ENCODE results near the gene SDHAF2. TPM values are rescaled to one million over a fixed set of nuclear protein-coding genes. Genes with fewer than 3 reads are reported as not detected.

SDHAF2 gene
- total RNA-seq, 1 experiment from 2014 or later: 52.1 TPM

DNA sequence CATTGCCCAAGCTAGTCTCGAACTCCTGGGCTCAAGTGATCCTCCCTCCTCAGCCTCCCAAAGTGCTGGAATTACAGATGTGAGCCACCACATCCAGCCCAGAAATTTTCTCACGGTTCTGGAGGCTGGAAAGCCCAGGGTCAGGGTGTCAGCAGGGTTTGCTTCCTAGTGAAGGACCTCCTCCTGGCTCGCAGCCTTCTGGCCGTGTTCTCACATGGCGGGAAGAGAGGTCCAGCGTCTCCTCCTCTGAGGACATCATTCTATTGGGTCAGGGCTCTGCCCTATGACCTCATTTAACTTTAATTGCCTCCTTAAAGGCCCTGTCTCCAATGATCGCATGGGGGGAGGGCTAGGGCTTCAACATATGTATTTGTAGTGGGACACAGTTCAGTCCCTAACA lies 38.1 kb downstream of the SDHAF2 start:
- intact Hi-C loops (cut with micrococcal nuclease; ENCODE audit: unreplicated experiment): no loop called here
- no peak overlapping the region for H3K4me3 Mint-ChIP-seq (ENCODE audit: unreplicated experiment)
- BruUV-seq (replicated peaks): no TSS peak
- H3K4me1 ChIP-seq: no peaks in the 10 kb centered on the region
- no peak overlapping the region for H3K27ac Mint-ChIP-seq (ENCODE audit: unreplicated experiment)
- no peak overlapping the region for H3K4me3 ChIP-seq (ENCODE audit: low read depth, low read length)
- H3K36me3 ChIP-seq (ENCODE audit: control insufficient read depth, insufficient read depth, low read length): no peaks in the 10 kb centered on the region; the same call in 1 of the 2 replicates
- TF ChIP-seq, protein P1, sequence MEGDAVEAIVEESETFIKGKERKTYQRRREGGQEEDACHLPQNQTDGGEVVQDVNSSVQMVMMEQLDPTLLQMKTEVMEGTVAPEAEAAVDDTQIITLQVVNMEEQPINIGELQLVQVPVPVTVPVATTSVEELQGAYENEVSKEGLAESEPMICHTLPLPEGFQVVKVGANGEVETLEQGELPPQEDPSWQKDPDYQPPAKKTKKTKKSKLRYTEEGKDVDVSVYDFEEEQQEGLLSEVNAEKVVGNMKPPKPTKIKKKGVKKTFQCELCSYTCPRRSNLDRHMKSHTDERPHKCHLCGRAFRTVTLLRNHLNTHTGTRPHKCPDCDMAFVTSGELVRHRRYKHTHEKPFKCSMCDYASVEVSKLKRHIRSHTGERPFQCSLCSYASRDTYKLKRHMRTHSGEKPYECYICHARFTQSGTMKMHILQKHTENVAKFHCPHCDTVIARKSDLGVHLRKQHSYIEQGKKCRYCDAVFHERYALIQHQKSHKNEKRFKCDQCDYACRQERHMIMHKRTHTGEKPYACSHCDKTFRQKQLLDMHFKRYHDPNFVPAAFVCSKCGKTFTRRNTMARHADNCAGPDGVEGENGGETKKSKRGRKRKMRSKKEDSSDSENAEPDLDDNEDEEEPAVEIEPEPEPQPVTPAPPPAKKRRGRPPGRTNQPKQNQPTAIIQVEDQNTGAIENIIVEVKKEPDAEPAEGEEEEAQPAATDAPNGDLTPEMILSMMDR (IDR thresholded peaks at IDR 0.05; ENCODE audit: insufficient read depth in 1 of 2, low read depth in 1 of 2, low read length in 1 of 2, severe bottlenecking in 1 of 2, unreplicated experiment in 1 of 2): no peak
- ChIA-PET CTCF (interaction anchor here (0.9 kb wide), 1 partner anchor 49 kb away, joined by 3 read pairs; no protein-coding TSS in a partner anchor), POLR2A (no interaction called here)
- H3K9me3 Mint-ChIP-seq (ENCODE audit: unreplicated experiment): no peaks in the 10 kb centered on the region
- DNase-seq: no peak
- H3K4me1 Mint-ChIP-seq (ENCODE audit: low read depth, unreplicated experiment): no peaks in the 10 kb centered on the region
- H3K27me3 ChIP-seq (replicated peaks; ENCODE audit: control insufficient read depth, insufficient read depth, low read length): no peaks in the 10 kb centered on the region
- H3K36me3 Mint-ChIP-seq (ENCODE audit: insufficient read depth, unreplicated experiment): peaks cover 18% of the 10 kb centered on the region
- H3K9me3 ChIP-seq: no peaks in the 10 kb centered on the region
- H3K27me3 Mint-ChIP-seq (ENCODE audit: insufficient read depth, unreplicated experiment): no peaks in the 10 kb centered on the region

DNA sequence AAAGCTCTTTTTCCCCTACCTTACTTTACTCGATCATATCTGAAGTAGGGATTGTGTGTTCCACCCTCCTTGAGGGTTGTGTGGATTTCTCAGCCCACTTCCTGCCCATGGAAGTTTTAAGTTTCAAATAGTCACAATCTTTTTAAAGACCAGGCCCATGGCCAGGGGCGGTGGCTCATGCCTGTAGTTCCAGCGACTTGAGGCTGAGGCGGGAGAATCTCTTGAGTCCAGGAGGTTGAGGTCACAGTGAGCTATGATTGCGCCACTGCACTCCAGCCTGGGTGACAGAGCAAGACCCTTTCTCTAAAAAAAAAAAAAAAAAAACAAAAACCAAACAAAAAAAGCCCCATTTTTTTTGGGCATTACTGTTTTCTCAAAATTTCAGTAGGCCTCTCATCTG lies 42.4 kb downstream of the SDHAF2 start:
- intact Hi-C loops (cut with micrococcal nuclease; ENCODE audit: unreplicated experiment): no loop called here
- ChIA-PET POLR2A (no interaction called here), CTCF (interaction anchor here (0.6 to 1.5 kb wide), 3 partner anchors 17 to 72 kb away, joined by 3 to 9 read pairs (median 8); no protein-coding TSS in a partner anchor)
- no peak overlapping the region for H3K27ac Mint-ChIP-seq (ENCODE audit: unreplicated experiment)
- Histone ChIP-seq H3K27me3 (replicated peaks; ENCODE audit: control insufficient read depth, insufficient read depth, low read length) (no peaks in the 10 kb centered on the region), H3K36me3 (ENCODE audit: control insufficient read depth, insufficient read depth, low read length) (no peaks in the 10 kb centered on the region; the same call in 1 of the 2 replicates), H3K9me3 (no peaks in the 10 kb centered on the region), H3K4me3 (ENCODE audit: low read depth, low read length) (no peak overlapping the region), H3K4me1 (peaks cover 4% of the 10 kb centered on the region)
- no peaks in the 10 kb centered on the region for H3K9me3 Mint-ChIP-seq (ENCODE audit: unreplicated experiment)
- H3K36me3 Mint-ChIP-seq (ENCODE audit: insufficient read depth, unreplicated experiment): peaks cover 8% of the 10 kb centered on the region
- DNase-seq: no peak
- BruUV-seq (replicated peaks): no TSS peak
- no peak overlapping the region for H3K4me3 Mint-ChIP-seq (ENCODE audit: unreplicated experiment)
- H3K4me1 Mint-ChIP-seq (ENCODE audit: low read depth, unreplicated experiment): no peaks in the 10 kb centered on the region
- H3K27me3 Mint-ChIP-seq (ENCODE audit: insufficient read depth, unreplicated experiment): no peaks in the 10 kb centered on the region
- TF ChIP-seq, protein P1 (IDR thresholded peaks at IDR 0.05; ENCODE audit: insufficient read depth in 1 of 2, low read depth in 1 of 2, low read length in 1 of 2, severe bottlenecking in 1 of 2, unreplicated experiment in 1 of 2): no peak

DNA sequence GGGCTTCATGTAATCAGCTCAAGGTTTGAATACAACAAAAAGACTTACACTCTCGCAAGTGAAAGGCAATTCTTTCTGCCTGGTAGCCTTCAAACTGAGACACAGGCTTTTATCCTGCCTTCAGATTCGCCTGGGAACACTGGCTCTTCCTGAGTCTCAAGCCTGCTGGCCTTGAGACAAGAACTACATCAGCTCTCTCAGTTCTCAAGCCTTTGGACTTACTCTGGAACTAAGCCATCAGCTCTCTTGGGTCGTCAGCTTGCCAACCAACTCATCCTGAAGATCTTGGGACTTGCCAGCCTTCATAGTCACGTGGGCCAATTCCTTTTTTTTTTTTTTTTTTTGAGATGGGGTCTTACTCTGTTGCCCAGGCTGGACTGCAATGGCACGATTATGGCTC lies 42.9 kb downstream of the SDHAF2 start:
- H3K27me3 Mint-ChIP-seq (ENCODE audit: insufficient read depth, unreplicated experiment): no peaks in the 10 kb centered on the region
- DNase-seq: no peak
- Histone ChIP-seq H3K36me3 (ENCODE audit: control insufficient read depth, insufficient read depth, low read length) (no peaks in the 10 kb centered on the region; the same call in 1 of the 2 replicates), H3K4me1 (peaks cover 10% of the 10 kb centered on the region), H3K4me3 (ENCODE audit: low read depth, low read length) (no peak overlapping the region), H3K27me3 (replicated peaks; ENCODE audit: control insufficient read depth, insufficient read depth, low read length) (no peaks in the 10 kb centered on the region), H3K9me3 (no peaks in the 10 kb centered on the region)
- intact Hi-C loops (cut with micrococcal nuclease; ENCODE audit: unreplicated experiment): no loop called here
- no TSS peak for BruUV-seq (replicated peaks)
- no peaks in the 10 kb centered on the region for H3K9me3 Mint-ChIP-seq (ENCODE audit: unreplicated experiment)
- H3K36me3 Mint-ChIP-seq (ENCODE audit: insufficient read depth, unreplicated experiment): peaks cover 8% of the 10 kb centered on the region
- no peaks in the 10 kb centered on the region for H3K4me1 Mint-ChIP-seq (ENCODE audit: low read depth, unreplicated experiment)
- TF ChIP-seq, protein P1 (IDR thresholded peaks at IDR 0.05; ENCODE audit: insufficient read depth in 1 of 2, low read depth in 1 of 2, low read length in 1 of 2, severe bottlenecking in 1 of 2, unreplicated experiment in 1 of 2): no peak
- H3K4me3 Mint-ChIP-seq (ENCODE audit: unreplicated experiment): no peak overlapping the region
- CTCF ChIA-PET: interaction anchor here (1.0 to 1.5 kb wide), 3 partner anchors 16 to 44 kb away, joined by 3 to 9 read pairs (median 8); no protein-coding TSS in a partner anchor
- no peak overlapping the region for H3K27ac Mint-ChIP-seq (ENCODE audit: unreplicated experiment)
- POLR2A ChIA-PET: interaction anchor here (0.7 kb wide), 1 partner anchor 117 kb away, joined by 5 read pairs; no protein-coding TSS in a partner anchor
